Measurements from ENCODE around the gene LGALS8. TPM values are rescaled to one million over a fixed set of nuclear protein-coding genes. Genes with fewer than 3 reads are reported as not detected.

LGALS8 gene
- total and polyA plus RNA-seq, 2 donors (not counting 1 experiment from before 2014, with no cell fraction given): 38.0 to 67.0 TPM

- ChIA-PET POLR2A (no interaction called here), CTCF (interaction anchor here (0.7 to 1.2 kb wide), 2 partner anchors 370 to 594 kb away, joined by 3 read pairs; no protein-coding TSS in a partner anchor)
- TF ChIP-seq CTCF (IDR thresholded peaks at IDR 0.05) (no peak), EZH2 (IDR thresholded peaks at IDR 0.05; ENCODE audit: borderline replicate concordance, insufficient read depth, low read depth, low read length, poor library complexity, severe bottlenecking) (no peak)
- Histone ChIP-seq H4K20me1 (ENCODE audit: control insufficient read depth, insufficient read depth, low read length, poor library complexity, severe bottlenecking) (no peaks in the 10 kb centered on the region), H3K9me3 (ENCODE audit: control extremely low read depth in 1 of 3, control insufficient read depth in 2 of 3, insufficient read depth in 1 of 3, low read length in 2 of 3) (no peaks in the 10 kb centered on the region), H3K27me3 (replicated peaks in 1 of 4; ENCODE audit: control extremely low read depth in 1 of 4, control insufficient read depth in 3 of 4, insufficient read depth in 4 of 4, low read length in 3 of 4) (no peaks in the 10 kb centered on the region), H3K36me3 (replicated peaks in 1 of 2; ENCODE audit: control extremely low read depth in 1 of 2, control insufficient read depth in 1 of 2, extremely low read depth in 1 of 2, insufficient read depth in 2 of 2, low read length in 1 of 2) (no peaks in the 10 kb centered on the region), H3K4me2 (replicated peaks; ENCODE audit: low read depth, low read length, poor library complexity, severe bottlenecking) (no peak overlapping the region), H3K27ac (ENCODE audit: low read length in 2 of 2) (no peak overlapping the region), H3K4me1 (ENCODE audit: control insufficient read depth in 2 of 2, insufficient read depth in 2 of 2, low read length in 2 of 2) (peaks cover 9 to 12% of the 10 kb centered on the region in 2 donors), H2AFZ (ENCODE audit: insufficient read depth, low read depth, low read length, poor library complexity, severe bottlenecking) (no peak overlapping the region), H3K79me2 (ENCODE audit: control insufficient read depth, insufficient read depth, low read length) (no peaks in the 10 kb centered on the region), H3K4me3 (ENCODE audit: control extremely low read depth in 1 of 5, extremely low read depth in 1 of 5, insufficient read depth in 1 of 5, low read depth in 2 of 5, low read length in 4 of 5) (no peak overlapping the region), H3K9ac (ENCODE audit: low read length) (no peak overlapping the region)
- 98% methylated on average over 4 of the region's 5 CpGs for WGBS (ENCODE audit: insufficient coverage)
- no peaks in the 10 kb centered on the region for H3K9me3 Mint-ChIP-seq (ENCODE audit: insufficient read depth)
- intact Hi-C loops (cut with micrococcal nuclease): no loop called here
- H3K27ac Mint-ChIP-seq: no peak overlapping the region
- no peaks in the 10 kb centered on the region for H3K27me3 Mint-ChIP-seq
- no peak overlapping the region for H3K4me3 Mint-ChIP-seq
- ATAC-seq (ENCODE audit: low read depth) (no peak), DNase-seq (no peak)
- peaks cover 21% of the 10 kb centered on the region for H3K4me1 Mint-ChIP-seq
Measured at GRCh38 chr1:236507022-236507700, 16.6 kb upstream of the LGALS8 start.

GRCh38 chr1:236508593-236509027, 15.2 kb upstream of the LGALS8 start:
- intact Hi-C loops (cut with micrococcal nuclease): no loop called here
- H3K4me3 Mint-ChIP-seq: no peak overlapping the region
- POLR2A ChIA-PET: no interaction called here

More at GRCh38 chr1:236508593-236509027, 15.2 kb upstream of the LGALS8 start:
- Histone ChIP-seq H3K27me3 (replicated peaks in 1 of 4; ENCODE audit: control extremely low read depth in 1 of 4, control insufficient read depth in 3 of 4, insufficient read depth in 4 of 4, low read length in 3 of 4) (no peaks in the 10 kb centered on the region), H3K4me3 (ENCODE audit: control extremely low read depth in 1 of 5, extremely low read depth in 1 of 5, insufficient read depth in 1 of 5, low read depth in 2 of 5, low read length in 4 of 5) (no peak overlapping the region), H3K9ac (ENCODE audit: low read length) (no peak overlapping the region), H2AFZ (ENCODE audit: insufficient read depth, low read depth, low read length, poor library complexity, severe bottlenecking) (no peak overlapping the region), H3K4me2 (replicated peaks; ENCODE audit: low read depth, low read length, poor library complexity, severe bottlenecking) (no peak overlapping the region), H3K79me2 (ENCODE audit: control insufficient read depth, insufficient read depth, low read length) (no peaks in the 10 kb centered on the region), H4K20me1 (ENCODE audit: control insufficient read depth, insufficient read depth, low read length, poor library complexity, severe bottlenecking) (no peaks in the 10 kb centered on the region), H3K9me3 (ENCODE audit: control extremely low read depth in 1 of 3, control insufficient read depth in 2 of 3, insufficient read depth in 1 of 3, low read length in 2 of 3) (no peaks in the 10 kb centered on the region), H3K4me1 (ENCODE audit: control insufficient read depth in 2 of 2, insufficient read depth in 2 of 2, low read length in 2 of 2) (no peaks in the 10 kb centered on the region), H3K27ac (ENCODE audit: low read length in 2 of 2) (no peak overlapping the region), H3K36me3 (replicated peaks in 1 of 2; ENCODE audit: control extremely low read depth in 1 of 2, control insufficient read depth in 1 of 2, extremely low read depth in 1 of 2, insufficient read depth in 2 of 2, low read length in 1 of 2) (no peaks in the 10 kb centered on the region)
- H3K4me1 Mint-ChIP-seq: peaks cover 9% of the 10 kb centered on the region
- no peak overlapping the region for H3K27ac Mint-ChIP-seq
- no peak for TF ChIP-seq CTCF (IDR thresholded peaks at IDR 0.05)
- TF ChIP-seq EZH2 (IDR thresholded peaks at IDR 0.05; ENCODE audit: borderline replicate concordance, insufficient read depth, low read depth, low read length, poor library complexity, severe bottlenecking): no peak
- DNase-seq: no peak
- WGBS (ENCODE audit: insufficient coverage): 67% methylated on average over 5 of the region's 6 CpGs
- no peak for ATAC-seq (ENCODE audit: low read depth)
- CTCF ChIA-PET: no interaction called here
- no peaks in the 10 kb centered on the region for H3K9me3 Mint-ChIP-seq (ENCODE audit: insufficient read depth)
- H3K27me3 Mint-ChIP-seq: no peaks in the 10 kb centered on the region
